ENCODE results near the gene NDUFS2.
"Not testable (repeated sequence)": the region's sequence is repeated elsewhere in the genome, so short reads cannot be mapped to it uniquely, and the experiment has no call there.

Gene NDUFS2

DNA sequence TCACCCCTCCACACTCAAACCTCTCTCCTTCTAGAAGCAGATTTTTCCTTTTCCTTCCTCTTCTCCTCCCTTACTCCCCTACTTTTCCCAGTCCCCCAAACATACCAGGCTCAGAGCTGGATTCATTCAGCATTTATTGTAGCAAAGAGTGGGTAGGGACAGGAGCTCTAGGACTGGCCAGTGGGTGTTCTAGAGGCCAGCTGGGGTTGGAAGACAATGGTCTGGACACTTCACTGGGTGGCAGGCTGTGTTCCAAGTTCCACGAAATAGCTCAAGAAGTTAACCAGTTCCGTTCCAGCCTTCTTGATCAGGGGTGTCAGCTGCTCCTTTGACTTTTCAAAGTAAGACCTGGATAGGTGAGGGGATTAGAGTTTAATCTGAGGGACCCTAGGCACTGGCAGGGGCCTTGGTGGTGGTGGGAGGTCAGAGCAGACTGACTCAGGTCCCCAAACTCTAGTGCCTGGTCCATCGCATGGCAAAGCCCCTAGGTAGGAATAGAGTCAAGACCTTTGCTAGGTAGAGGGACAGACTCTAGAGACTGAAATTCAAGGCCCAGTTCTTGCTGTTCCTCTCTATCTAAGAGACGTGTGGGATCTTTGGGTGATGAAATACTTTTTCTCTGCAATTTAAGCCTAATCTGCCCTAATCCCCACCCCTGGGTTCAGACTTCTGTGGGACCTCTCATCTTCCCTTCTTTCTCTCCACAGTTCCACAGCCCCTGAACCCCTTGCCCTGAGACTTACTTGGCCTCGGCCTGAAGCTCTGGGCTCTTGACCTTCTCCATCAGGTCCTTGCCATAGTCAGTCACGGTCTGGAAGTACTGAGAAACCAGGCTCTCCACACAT is 20.2 kb downstream of the NDUFS2 start:
- DNase-seq = no peak

DNA sequence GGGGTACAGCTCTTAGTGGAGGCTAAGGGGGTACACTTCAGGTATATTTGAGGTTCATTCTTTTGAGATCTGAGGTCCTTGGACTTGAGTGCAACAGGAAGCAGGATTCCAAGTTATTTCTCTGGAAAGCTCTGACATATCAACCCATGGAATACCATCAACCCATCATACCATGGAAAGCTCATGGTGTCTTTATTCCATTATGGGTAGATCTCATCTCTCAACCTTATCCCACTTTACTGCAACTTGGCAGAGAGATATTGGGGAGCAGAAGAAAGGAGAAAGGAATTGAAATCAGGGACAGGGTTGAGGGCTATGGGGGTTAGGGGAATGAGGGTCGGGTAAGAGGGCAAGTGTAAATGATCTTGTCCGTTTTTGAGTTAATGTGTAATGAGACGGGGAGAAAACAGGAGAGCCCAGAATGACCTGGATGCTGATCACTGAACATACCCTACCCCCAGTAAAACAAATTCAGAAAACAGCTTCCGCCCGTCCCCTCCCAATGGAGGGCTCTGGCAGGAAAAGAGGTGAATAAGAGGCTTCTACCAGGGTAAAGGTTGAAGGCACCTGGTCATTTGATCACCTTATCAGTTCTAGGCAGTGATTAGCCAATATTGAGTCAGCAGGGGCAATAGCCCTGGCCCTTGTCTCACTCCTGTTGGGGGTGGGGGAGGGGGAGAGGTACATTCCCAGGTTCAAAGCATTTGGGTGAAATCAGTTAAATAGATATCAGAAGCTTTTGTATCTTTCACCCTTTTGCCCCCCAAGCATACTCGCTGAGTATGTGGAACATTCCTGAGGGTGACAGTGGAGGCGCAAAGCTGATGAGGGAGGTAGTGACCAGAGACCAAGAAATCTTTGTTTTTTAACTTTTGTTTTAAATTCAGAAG is 21.9 kb downstream of the NDUFS2 start:
- no peak for DNase-seq

DNA sequence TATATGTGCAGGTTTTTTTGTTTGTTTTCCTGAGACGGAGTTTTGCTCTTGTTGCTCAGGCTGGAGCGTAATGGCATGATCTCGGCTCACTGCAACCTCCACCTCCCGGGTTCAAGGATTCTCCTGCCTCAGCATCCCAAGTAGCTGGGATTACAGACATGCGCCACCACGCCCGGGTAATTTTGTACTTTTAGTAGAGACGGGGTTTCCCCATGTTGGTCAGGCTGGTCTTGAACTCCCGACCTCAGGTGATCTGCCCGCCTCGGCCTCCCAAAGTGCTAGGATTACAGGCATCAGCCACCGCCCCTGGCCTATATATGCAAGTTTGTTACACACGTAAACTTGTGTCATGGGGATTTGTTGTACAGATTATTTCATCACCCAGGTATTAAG is 22.5 kb downstream of the NDUFS2 start:
- not testable (repeated sequence) for DNase-seq

DNA sequence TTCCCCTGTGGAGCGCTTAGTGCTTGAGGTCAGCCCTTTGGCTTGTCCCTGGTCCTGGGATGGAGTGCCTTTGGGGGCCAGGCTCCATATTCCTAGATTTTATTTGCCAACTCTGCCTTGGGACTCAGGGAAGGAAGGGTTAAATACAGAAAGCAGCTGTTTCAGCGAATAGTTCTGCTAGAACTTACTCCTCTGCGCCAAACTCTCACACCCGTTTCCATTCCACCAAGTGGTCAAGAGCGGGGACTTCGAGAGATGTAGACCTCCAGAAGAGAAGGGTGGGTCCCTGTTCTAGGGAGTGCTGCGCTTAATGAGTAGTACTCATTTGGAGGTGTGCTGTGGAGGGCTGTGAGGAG is 23.0 kb downstream of the NDUFS2 start:
- no peak for DNase-seq

DNA sequence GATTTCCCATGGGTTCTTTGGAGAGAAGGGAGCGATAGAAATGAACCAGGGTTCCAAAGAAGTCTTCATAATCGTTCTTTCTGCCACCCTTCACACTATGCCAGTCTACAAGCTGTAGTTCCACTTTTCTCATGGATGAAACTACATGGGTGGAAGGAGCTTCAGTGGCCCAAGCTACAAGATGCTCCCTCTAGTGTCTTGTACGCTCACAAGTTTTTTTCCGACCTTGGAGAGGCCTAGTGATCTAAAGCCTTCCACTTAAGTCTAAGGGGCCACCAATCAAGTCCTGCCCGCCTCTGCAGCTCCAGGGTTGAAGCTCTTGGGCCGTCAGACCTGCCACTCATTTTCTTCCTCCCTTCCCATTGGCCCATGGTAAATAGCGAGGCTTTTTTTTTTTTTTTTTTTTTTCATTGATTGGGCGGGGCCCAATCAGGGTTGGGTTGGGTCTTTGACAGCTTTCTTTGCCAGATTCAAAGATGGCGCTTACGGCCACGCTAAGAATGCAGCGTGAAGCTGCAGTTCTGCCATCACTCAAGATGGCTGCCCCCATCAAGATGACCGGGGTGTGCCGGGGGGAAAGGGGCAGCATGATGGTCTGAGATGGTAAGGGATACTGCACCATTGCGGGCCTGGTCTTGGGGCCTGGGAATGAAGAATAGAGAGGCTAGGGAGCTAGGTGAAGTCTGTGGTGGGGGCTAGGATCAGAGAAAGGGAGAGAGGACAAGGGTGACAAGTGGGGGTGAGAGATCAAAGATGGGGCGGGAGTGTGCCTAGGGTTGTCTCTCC is 23.6 kb downstream of the NDUFS2 start, which contains the start of gene TOMM40L:
TSS of gene TOMM40L (plus strand) at position 527 of the 786 bp plus-strand sequence. CDS start 430 bp downstream, outside the sequence.
- peak; percentile 99 for DNase-seq

DNA sequence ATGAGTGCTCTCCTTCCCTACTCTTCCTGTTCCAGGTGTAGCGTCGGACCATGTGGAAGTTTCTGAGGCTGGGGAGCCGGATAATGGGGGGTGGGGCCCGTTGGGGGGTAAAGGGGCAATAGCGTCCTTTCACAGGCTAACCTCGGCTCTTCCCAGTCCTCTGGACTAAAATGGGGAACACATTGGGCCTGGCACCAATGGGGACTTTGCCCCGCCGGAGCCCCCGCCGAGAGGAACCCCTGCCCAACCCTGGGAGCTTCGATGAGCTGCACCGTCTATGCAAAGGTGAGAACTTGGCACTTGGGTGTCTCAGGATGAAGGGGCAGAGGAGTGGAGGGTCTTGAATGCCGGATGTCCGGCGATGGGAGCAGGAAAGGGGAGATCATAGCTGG is 24.1 kb downstream of the NDUFS2 start:
- DNase-seq = no peak

DNA sequence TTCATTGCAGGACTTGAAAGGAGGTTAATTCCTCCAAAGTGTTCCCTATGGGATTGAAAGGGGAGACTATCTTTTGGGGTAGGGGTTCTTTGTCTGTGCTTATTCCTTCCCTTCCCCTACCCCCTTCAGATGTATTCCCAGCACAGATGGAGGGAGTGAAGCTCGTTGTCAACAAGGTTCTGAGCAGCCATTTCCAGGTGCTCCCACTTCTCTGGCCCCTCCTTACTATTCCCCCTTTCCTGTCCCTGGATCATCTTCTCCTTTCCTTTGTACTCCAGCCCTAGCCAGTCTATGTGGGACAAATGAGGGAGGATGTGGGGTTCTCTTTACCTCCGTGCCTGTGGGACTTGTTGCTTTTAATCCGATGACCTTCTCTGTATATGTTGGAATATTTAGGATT is 24.6 kb downstream of the NDUFS2 start:
- DNase-seq = no peak

DNA sequence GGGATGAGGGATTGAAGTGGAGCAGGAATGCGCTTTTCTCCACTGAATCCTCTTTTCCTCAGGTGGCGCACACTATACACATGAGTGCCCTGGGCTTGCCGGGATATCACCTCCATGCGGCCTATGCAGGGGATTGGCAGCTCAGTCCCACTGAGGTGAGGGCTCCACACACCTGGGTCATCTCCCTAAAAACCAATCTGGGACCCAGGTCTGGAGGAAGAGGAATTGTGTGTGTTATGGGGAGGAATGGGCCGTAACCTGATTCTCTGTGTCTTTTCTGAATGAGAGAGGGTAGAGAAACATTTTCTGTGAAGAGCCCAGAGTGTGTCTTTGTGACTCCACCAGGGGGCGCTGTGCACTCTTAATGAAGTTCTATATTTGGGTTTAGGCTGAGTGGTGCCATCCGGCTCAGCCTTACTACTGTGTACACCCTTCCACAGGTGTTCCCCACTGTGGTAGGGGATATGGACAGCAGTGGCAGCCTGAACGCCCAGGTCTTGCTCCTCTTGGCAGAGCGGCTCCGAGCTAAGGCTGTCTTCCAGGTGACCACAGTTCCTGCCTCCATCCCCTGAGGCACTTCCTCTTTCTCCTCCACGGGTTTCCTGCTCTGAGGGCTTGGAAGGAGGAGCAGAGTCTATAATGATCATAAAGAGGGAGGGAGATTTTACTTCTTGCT is 25.2 kb downstream of the NDUFS2 start:
- peak; percentile 92 for DNase-seq

DNA sequence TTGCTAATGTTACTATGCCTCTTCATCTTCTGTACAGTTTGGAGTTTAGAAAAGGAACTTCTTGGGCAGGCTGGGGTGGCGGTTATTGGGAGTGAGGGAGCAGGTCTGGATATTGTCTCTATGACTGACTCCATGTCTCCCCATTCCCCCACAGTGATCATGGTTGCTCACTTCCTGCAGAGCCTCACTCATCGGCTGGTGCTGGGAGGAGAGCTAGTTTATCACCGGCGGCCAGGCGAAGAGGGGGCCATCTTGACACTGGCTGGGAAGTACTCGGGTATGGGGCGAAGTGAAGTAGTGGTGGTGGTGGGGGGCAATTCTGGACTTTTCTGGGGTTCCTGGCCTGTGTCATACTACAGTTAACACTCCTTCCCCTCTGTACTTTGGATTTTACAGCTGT is 25.9 kb downstream of the NDUFS2 start:
- no peak for DNase-seq

DNA sequence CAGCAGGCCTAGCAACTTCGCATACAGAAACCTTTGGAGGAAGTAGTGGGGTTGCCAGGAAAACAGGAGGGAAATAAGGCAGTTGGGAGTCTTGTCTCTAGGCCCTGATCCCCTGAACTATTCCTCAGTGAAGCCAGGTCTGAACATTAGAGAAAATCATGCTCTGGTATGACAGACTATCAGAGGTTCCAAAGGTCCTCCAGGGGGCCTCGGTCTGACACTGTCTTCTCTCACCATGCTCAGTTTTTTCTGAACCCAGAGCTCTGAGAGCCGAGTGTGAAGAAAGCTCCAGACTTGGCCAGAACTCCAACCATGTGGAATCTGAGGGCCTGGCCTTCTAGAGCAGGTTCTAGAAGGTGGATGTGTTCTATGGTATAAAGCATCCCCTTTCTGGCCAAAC is 27.7 kb downstream of the NDUFS2 start:
- no peak for DNase-seq

DNA sequence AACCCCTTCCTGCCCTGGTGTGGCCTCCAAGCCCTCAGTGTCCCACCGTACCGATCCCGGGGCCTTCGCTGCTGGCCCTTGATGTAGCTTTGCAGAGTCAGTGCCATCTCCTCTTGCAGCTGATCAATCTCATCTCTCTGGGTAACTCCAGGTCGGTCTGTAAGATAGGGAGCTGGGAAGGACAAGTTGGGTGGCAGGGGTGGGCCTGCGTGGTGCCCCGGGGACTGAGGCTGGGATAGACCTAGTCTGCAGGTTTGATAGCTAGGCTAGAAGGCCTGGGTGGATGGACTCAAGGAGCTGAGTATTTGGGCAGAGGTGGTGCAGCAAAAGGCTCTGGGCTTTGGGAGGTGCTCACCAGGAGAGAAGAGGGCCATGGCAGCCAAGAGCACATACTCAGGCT is 28.6 kb downstream of the NDUFS2 start:
- DNase-seq = no peak

DNA sequence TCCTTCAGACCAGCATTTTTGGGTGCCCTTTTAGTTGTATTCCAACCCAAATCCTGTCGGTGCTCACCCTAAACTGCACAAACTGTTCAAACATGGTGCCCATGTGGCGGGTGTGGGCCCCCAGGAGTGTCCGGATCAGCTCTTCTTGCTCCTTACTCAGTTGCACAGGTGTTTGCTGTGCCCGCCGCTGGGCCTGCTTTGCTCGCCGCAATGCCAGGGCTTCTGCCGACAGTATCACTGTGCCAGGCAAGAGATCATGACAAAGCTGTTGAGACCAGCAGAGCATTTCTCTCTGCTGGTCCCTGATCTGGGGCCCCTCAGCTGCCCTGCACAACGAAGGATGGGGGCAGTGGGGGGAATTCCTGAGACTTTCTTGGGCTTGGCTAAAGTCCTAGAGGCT is 30.9 kb downstream of the NDUFS2 start:
- DNase-seq = no peak

DNA sequence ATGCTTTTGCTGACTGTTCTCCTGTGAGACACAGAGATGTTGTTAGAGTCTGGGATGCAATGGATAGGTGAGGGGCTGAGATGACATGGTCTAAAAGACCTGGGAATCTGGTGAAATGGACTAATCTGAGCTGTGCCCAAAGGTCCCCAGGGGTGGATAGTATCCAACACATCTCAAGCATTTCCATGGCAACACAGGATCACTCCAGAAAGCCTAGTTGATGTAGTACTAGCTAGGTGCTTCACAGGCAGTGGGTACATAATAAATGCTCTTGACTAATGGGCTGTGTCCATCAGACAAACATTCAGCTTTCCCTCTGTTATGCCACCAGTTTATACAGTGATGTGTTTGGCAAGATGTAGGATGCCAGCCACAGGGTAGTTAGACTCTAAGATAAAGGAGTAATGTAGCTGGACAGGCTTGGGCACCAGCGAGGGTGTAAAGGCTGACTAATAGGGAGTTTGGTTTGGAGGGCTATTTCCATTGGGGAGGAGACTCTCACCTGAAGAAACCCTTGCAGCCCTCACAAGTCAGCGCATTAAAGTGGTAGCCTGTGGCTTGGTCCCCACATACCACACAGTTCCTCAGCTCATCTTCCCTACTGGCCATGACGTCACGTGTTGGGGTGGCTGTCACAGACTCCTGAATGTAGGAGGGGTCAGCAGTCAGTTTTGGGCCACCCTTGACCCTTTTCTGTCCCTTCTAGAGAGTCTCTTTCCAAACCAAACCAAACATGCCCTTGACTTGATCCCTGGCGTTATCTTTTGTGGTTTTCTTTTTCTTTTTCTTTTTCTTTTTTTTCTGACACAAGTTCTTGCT is 34.0 kb downstream of the NDUFS2 start:
- no peak for DNase-seq

DNA sequence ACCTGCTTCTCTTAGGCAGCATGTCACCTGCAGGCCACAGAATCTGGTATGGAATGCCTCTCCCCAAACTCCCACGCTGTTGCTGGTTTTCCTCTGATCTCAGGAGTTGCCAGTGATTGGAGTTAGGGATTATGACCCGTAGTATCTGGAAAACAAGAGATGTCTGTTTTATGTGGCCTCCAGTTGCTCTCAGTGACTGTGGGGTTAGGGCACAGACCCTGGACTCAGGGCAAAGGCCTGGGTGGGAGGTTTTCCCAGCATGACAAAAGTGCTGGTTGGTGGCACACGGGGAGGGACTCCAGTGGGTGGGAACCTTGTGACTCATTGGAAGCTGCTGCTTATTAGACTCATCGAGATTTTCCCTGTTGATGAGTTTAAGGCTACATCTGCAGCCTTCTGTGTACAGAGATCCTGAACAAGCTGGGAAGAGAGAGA is 35.9 kb downstream of the NDUFS2 start, which contains the start of gene NR1I3:
TSS of gene NR1I3 (minus strand) at position 165 of the 435 bp plus-strand sequence. CDS start 1,638 bp downstream, outside the sequence.
- DNase-seq = no peak

DNA sequence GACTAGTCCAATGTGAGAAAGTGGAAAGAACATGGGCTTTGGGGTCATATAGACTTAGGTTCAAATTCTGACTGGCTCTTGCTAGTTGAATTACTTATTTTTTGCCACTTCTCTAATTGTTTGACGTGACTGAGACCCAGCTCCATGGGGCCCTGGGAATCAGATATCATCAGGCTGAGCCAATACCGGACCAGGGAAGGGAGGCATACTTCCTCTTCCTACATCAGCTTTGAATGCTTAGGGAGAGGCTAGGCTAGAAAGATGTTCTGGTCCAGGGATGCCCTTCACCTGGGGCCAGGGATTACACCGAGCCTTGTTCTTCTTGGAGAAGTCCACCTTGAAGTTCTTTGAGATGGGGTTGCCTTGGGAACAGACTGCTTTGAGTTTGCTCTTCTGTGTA is 39.5 kb downstream of the NDUFS2 start:
- no peak for DNase-seq

DNA sequence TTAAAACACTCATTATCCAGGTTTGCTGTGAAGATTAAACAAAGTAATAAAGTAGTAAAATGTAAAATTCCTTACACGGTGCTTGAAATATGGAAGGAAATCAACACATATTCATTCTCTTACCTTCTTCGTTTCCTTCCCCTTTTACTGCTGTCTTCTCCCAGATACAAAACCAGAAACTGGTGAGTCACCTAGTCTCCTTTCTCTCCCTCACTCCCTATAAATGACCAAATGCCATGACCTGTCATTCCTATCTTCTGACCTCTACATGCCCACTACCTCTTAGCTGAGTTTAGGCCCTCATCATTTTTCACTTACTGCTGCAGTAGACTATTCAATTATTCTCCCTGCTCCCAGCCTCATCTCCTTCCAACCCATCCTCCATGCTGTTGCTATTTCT is 40.1 kb downstream of the NDUFS2 start:
- no peak for DNase-seq

DNA sequence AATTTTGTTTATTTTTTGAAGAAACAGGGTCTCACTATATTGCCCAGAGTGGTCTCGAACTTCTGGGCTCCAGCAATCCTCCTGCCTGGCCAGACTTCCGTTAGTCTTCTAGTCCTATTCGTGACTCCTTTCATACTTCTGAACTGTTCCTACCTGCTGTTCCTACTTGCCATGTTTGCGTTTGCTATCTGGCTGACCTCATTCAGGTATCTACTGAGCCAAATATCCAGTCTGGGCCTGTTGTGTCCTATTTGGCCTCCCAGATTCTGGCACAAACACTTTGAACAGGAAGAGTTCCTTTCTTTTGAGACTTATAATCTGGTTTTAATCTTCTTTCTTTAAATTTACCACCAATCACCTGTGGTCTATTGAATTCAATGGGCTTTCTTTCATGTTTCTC is 42.7 kb downstream of the NDUFS2 start:
- DNase-seq = no peak

DNA sequence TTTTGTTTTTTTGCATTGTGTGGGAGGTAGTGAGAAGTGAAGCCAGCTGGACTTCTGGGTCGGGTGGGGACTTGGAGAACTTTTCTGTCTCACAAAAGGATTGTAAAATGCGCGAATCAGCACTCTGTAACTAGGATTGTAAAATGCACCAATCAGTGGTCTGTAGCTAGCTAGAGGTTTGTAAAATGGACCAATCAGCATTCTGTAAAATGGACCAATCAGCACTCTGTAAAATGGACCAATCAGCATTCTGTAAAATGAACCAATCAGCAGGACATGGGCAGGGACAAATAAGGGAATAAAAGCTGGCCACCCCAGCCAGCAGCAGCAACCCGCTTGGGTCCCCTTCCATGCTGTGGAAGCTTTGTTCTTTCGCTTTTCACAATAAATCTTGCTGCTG is 47.9 kb downstream of the NDUFS2 start:
- not testable (repeated sequence) for DNase-seq

DNA sequence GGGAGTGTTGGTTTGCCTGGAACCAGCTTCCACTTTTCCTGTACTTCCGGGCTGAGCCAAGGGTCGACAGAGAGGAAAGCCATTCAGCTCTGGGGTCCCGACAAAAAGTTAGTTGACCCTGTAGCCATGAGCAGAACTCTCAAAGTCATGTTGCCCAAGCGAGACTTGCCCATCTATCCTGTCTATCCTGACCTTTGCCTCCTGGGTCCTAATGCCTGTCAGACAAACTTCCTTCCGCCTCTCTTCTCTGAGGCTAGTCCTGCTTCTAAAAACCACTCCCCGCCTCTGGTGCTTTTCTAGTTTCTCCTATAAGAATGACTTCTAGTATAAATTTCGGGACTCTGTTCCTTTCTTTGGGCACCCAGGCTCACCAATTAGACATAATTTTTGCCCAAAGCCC is 48.7 kb downstream of the NDUFS2 start:
- no peak for DNase-seq

DNA sequence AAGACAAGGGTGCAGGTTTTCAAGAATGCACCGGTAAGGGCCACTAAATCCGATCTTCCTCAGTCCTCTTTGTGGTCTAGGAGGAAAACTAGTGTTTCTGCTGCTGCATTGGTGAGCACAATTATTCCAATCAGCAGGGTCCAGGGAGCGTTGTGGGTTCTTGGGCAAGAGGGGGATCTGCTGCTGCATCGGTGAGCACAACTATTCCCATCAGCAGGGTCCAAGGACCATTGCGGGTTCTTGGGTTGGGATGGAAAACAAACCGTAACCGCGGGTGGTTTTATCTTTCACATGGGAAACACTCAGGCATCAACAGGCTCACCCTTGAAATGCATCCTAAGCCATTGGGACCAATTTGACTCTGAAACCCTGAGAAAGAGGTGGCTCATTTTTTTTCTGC is 49.4 kb downstream of the NDUFS2 start:
- no peak for DNase-seq

DNA sequence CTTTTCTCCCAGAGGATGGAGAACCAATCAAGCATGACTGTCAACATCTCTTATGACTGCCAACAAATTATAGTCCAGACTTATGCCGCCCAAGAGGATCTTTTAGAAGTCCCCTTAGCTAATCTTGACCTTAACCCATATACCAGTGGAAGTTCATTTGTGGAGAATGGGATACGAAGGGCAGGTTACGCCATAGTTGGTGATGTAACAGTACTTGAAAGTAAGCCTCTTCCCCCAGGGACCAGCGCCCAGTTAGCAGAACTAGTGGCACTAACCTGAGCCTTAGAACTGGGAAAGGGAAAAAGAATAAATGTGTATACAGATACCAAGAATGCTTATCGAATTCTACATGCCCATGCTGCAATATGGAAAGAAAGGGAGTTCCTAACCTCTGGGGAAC is 53.1 kb downstream of the NDUFS2 start:
- DNase-seq = not testable (repeated sequence)
